OCI-LY3 (cell line): ENCODE results near the gene ADAP1.

Experiments used
- CTCF ChIP-seq: fragments of 200-600, 300-600 bp; sonication (generic); IDR thresholded peaks from 2 replicates; pipeline ENCODE4 v1.5.1; 2014; ENCODE audit warnings: antibody characterized with exemption, low read length, low read depth
- EZH2phosphoT487 ChIP-seq: fragments of 200-600 bp; shearing (Covaris generic); IDR thresholded peaks from 2 replicates; pipeline ENCODE4 v1.6.1; 2018; ENCODE audit warnings: antibody characterized with exemption, mixed run types, low read depth

GRCh38 chr7:958221-959200 lies 4.0 kb upstream of the ADAP1 start:
- TF ChIP-seq CTCF (no peak), EZH2phosphoT487 (no peak)
